Natural killer cell (primary cell): ENCODE measurements around the gene RDH11. TPM values are rescaled to one million over a fixed set of nuclear protein-coding genes. Genes with fewer than 3 reads are reported as not detected.

Experiments used
- ATAC-seq, 3 donors: fragments of 150-1000 bp in 2 of 3; fragments of 200-7000 bp in 1 of 3; cut with Tn5 transposase; 1 replicate in 1 of 3; 2 replicates in 2 of 3; pipeline ENCODE4 v1.10.0; 2021; ENCODE audit warnings: mild to moderate bottlenecking in 2 of 3, moderate library complexity in 2 of 3
- DNase-seq, 2 donors: peaks; one replicate each; pipeline versions ENCODE4 v3.0.0 to v3.0.0-alpha.2; 2013 to 2021; ENCODE audit warnings: mixed read lengths in 1 of 2
- H3K27ac ChIP-seq: one replicate; pipeline ENCODE4 v1.5.1; 2013; ENCODE audit warnings: mild to moderate bottlenecking, low read length
- H3K27me3 ChIP-seq: one replicate; pipeline ENCODE4 v1.6.1; 2013; ENCODE audit warnings: low read length; ENCODE audit not compliant: control insufficient read depth, insufficient read depth
- H3K36me3 ChIP-seq: one replicate; pipeline ENCODE4 v1.6.1; 2013; ENCODE audit warnings: low read length; ENCODE audit not compliant: control insufficient read depth, insufficient read depth
- H3K4me1 ChIP-seq: one replicate; pipeline ENCODE4 v1.6.1; 2013; ENCODE audit warnings: low read length; ENCODE audit not compliant: control insufficient read depth, insufficient read depth
- H3K4me3 ChIP-seq: one replicate; pipeline ENCODE4 v1.5.1; 2013; ENCODE audit warnings: low read length
- H3K9me3 ChIP-seq: one replicate; pipeline ENCODE4 v1.6.1; 2013; ENCODE audit warnings: low read length; ENCODE audit not compliant: control insufficient read depth, insufficient read depth
- H3K27ac Mint-ChIP-seq, 2 donors: one replicate each; pipeline ENCODE4 v1.8.0; 2022; ENCODE audit warnings: mild to moderate bottlenecking in 2 of 2, mixed read lengths in 2 of 2, moderate library complexity in 1 of 2
- H3K27me3 Mint-ChIP-seq, 2 donors: one replicate each; pipeline ENCODE4 v1.8.0; 2022; ENCODE audit warnings: low read depth in 2 of 2, mixed read lengths in 2 of 2
- H3K36me3 Mint-ChIP-seq: one replicate; pipeline ENCODE4 v1.8.0; 2022; ENCODE audit warnings: mixed read lengths
- H3K4me1 Mint-ChIP-seq, 2 donors: one replicate each; pipeline ENCODE4 v1.8.0; 2022; ENCODE audit warnings: mixed read lengths in 2 of 2
- H3K4me3 Mint-ChIP-seq: one replicate; pipeline ENCODE4 v1.8.0; 2022; ENCODE audit warnings: mild to moderate bottlenecking, moderate library complexity, mixed read lengths
- H3K9me3 Mint-ChIP-seq, 2 donors: one replicate each; pipeline ENCODE4 v1.8.0; 2022; ENCODE audit warnings: mixed read lengths in 2 of 2
- WGBS: methylation state at CpG from one replicate; pipeline ENCODE4 v1.1.7; 2013; ENCODE audit warnings: missing lambda C conversion rate; ENCODE audit not compliant: insufficient coverage; 5-methylcytosine and 5-hydroxymethylcytosine counted together
- intact Hi-C: fragments of 100-400 bp; cut with micrococcal nuclease; formaldehyde crosslinking; loops from one replicate; pipeline ENCODE4 v1.14.2; 2022
- total RNA-seq, 4 donors: library from RNA; stranded (reverse); fragments of 120-200 nt in 1 of 4; gene quantifications; one replicate each; pipeline versions ENCODE4 v1.2.3 to v1.2.4, GENCODE V29; 2013 to 2022
- TF ChIP-seq, protein P1 (sequence below): fragments of 200-600 bp; IDR thresholded peaks from one replicate; pipeline ENCODE4 v1.8.0; 2022; ENCODE audit warnings: antibody characterized with exemption

The RDH11 gene, protein sequence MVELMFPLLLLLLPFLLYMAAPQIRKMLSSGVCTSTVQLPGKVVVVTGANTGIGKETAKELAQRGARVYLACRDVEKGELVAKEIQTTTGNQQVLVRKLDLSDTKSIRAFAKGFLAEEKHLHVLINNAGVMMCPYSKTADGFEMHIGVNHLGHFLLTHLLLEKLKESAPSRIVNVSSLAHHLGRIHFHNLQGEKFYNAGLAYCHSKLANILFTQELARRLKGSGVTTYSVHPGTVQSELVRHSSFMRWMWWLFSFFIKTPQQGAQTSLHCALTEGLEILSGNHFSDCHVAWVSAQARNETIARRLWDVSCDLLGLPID
- total RNA-seq, result 10 to 100 TPM; 26.5 to 37.4 (median 33.6) TPM
- total RNA-seq (2013), result 53.9 TPM

DNA sequence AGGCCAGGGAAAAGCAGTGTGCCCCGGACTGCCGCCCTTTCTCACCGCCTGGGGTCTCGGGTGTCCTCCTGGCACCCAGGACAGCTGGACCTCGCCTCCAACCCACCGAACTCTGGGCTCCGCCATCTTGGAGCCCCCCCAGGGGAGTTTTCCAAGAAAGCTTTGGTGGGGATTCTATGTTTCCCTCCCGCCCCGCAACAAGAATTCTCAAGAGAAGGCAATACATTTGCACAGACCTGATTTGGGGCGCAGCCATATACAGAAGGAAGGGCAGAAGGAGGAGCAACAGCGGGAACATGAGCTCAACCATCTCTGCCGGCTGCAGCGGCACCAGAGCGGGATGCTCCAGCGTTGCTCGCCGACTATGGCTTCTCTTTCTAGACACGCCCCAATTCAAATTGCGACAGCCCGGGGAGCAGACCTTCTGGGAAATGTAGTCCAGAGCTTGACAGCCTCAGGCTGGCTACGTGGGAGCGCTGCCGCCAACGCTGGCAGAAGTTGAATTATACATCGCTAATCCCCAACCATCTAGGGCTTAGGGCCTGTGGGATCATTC is at the start of gene RDH11:
Gene RDH11, minus strand, starts transcription at position 371 of the 556 bp plus-strand sequence. Its CDS starts 61 bp downstream, at position 310.
- no peaks in the 10 kb centered on the region for H3K9me3 Mint-ChIP-seq

DNA sequence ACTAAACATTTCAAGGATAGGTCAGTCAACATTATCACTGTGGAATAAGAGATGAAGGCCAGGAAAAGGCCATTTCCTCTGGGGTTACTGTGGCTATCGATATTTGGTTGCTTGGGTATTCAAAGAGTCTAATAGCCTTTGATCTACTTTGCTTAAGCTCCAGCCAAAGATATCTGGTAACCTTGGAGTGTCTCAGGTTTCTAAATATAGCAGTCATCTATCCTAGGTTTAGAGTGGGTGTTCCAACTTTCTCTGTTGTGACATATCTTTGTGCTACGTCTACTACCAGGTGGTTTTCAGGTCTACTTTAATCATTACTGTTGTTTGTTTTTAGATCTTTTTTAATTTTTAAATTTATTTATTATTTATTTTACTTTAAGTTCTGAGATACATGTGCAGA is 48.5 kb upstream of the RDH11 start:
- H3K4me1 Mint-ChIP-seq, result no peaks in the 10 kb centered on the region
- no peak overlapping the region for H3K27ac Mint-ChIP-seq
- no peak overlapping the region for H3K4me3 Mint-ChIP-seq
- Histone ChIP-seq H3K9me3 (no peaks in the 10 kb centered on the region), H3K27me3 (no peaks in the 10 kb centered on the region), H3K4me1 (no peaks in the 10 kb centered on the region), H3K27ac (no peak overlapping the region), H3K4me3 (no peak overlapping the region), H3K36me3 (peaks cover 11% of the 10 kb centered on the region)
- TF ChIP-seq, protein P1, sequence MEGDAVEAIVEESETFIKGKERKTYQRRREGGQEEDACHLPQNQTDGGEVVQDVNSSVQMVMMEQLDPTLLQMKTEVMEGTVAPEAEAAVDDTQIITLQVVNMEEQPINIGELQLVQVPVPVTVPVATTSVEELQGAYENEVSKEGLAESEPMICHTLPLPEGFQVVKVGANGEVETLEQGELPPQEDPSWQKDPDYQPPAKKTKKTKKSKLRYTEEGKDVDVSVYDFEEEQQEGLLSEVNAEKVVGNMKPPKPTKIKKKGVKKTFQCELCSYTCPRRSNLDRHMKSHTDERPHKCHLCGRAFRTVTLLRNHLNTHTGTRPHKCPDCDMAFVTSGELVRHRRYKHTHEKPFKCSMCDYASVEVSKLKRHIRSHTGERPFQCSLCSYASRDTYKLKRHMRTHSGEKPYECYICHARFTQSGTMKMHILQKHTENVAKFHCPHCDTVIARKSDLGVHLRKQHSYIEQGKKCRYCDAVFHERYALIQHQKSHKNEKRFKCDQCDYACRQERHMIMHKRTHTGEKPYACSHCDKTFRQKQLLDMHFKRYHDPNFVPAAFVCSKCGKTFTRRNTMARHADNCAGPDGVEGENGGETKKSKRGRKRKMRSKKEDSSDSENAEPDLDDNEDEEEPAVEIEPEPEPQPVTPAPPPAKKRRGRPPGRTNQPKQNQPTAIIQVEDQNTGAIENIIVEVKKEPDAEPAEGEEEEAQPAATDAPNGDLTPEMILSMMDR, result no peak
- WGBS, result 88% methylated on average over 1 of the region's 2 CpGs
- ATAC-seq (no peak), DNase-seq (no peak)
- H3K27me3 Mint-ChIP-seq, result no peaks in the 10 kb centered on the region
- H3K9me3 Mint-ChIP-seq, result no peaks in the 10 kb centered on the region
- intact Hi-C loops, result no loop called here
- H3K36me3 Mint-ChIP-seq, result peaks cover 10% of the 10 kb centered on the region

More for the DNA sequence above, at the start of gene RDH11:
- no peaks in the 10 kb centered on the region for H3K9me3 ChIP-seq
- Mint-ChIP-seq H3K4me3 (peak within 1 kb of the TSS; percentile 96), H3K4me1 (peaks cover 16 to 18% of the 10 kb centered on the region in 2 donors), H3K27me3 (no peaks in the 10 kb centered on the region), H3K36me3 (peaks cover 13% of the 10 kb centered on the region), H3K27ac (peak within 1 kb of the TSS; percentile 94 to 99)
- peak within 1 kb of the TSS; percentile 95 for H3K4me3 ChIP-seq
- peak within 1 kb of the TSS; percentile 82 for H3K27ac ChIP-seq
- H3K27me3 ChIP-seq, result no peaks in the 10 kb centered on the region
- ATAC-seq (peak; percentile 91 to 94 (median 92)), DNase-seq (peak; percentile 58 to 92)
- WGBS, result under 1% methylated on average over 25 of the region's 25 CpGs
- TF ChIP-seq, protein P1, result no peak
- peaks cover 9% of the 10 kb centered on the region for H3K4me1 ChIP-seq
- peaks cover 14% of the 10 kb centered on the region for H3K36me3 ChIP-seq
- intact Hi-C loops, result loop anchor here (1.0 to 2.0 kb wide), 2 partner anchors 21 to 77 kb away; partner anchors contain the start of genes ARG2 and VTI1B

DNA sequence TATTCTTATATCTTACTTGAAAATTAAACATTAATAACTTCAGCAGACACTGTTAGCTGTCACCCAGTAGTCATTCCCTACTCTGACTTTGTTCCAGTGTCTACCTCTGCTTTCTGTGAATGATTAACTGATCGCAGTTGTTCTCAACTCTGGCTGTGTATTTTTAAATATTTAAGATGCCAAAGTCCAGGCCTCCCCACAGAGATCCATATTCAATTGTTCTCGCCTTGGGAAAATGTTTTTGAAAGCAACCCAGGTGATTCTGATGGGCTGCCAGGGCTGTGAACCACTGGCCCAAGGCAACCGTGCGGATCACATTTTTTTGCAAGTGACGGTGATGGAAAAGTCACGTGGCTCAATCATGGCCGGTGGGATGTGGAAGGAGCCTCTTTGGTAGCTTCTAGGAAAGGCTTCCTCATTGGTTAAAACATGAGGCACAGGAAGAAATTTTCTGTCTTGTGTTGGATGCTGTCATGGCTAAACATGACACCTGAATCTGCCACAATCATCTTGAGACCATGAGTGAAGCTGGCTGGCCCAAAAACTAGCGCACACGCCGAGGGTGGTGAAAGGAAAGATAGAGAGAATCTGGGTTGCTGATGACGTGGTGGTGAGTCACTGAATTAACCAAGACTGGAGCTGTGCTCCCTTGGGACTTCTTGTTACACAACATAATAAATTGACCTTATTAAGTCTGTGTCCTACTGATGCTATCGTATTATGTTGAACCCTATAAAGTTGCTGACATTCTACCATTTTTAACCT is 43.4 kb upstream of the RDH11 start:
- Histone ChIP-seq H3K36me3 (no peaks in the 10 kb centered on the region), H3K4me1 (no peaks in the 10 kb centered on the region), H3K27me3 (no peaks in the 10 kb centered on the region), H3K27ac (no peak overlapping the region), H3K9me3 (no peaks in the 10 kb centered on the region), H3K4me3 (no peak overlapping the region)
- H3K9me3 Mint-ChIP-seq, result no peaks in the 10 kb centered on the region
- no peaks in the 10 kb centered on the region for H3K36me3 Mint-ChIP-seq
- DNase-seq, result peak in 1 of 2 donors; percentile 8
- no peaks in the 10 kb centered on the region for H3K4me1 Mint-ChIP-seq
- 82% methylated on average over 12 of the region's 12 CpGs for WGBS
- H3K4me3 Mint-ChIP-seq, result no peak overlapping the region
- no peaks in the 10 kb centered on the region for H3K27me3 Mint-ChIP-seq
- intact Hi-C loops, result no loop called here
- TF ChIP-seq, protein P1, result no peak
- no peak for ATAC-seq
- H3K27ac Mint-ChIP-seq, result no peak overlapping the region
